ENCODE measurements around the gene LINGO4.

GRCh38 chr1:151827853-151828252 lies 22.6 kb upstream of the LINGO4 start:
- TF ChIP-seq ATF3 (CRISPR knock-in tag; conservative IDR thresholded peaks at IDR 0.05) (no peak), CTCF (IDR thresholded peaks at IDR 0.05) (no peak), SP1 (CRISPR knock-in tag; conservative IDR thresholded peaks at IDR 0.05) (no peak)
